KMS-11 (cell line): ENCODE data around the gene TOX3.

ENCODE experiments used
- H2AFZ ChIP-seq: fragments of 200-600 bp; sonication (generic); 2 replicates; pipeline ENCODE4 v1.6.1; 2016; ENCODE audit warnings: antibody characterized with exemption, mixed run types, low read depth
- H3K27ac ChIP-seq: fragments of 200-600 bp; sonication (generic); 2 replicates; pipeline ENCODE4 v1.6.1; 2016; ENCODE audit warnings: mild to moderate bottlenecking, mixed run types
- H3K27me3 ChIP-seq: fragments of 200-600 bp; sonication (generic); 2 replicates; pipeline ENCODE4 v1.6.1; 2017; ENCODE audit warnings: mild to moderate bottlenecking, low read depth, mixed run types, moderate library complexity; ENCODE audit not compliant: insufficient read depth
- H3K36me3 ChIP-seq: fragments of 200-600 bp; sonication (generic); 2 replicates; pipeline ENCODE4 v1.6.1; 2017; ENCODE audit warnings: mild to moderate bottlenecking, mixed run types; ENCODE audit not compliant: insufficient read depth
- H3K4me1 ChIP-seq: fragments of 200-600 bp; sonication (generic); 2 replicates; pipeline ENCODE4 v1.6.1; 2016; ENCODE audit warnings: mild to moderate bottlenecking, low read depth, mixed run types; ENCODE audit not compliant: poor library complexity, severe bottlenecking
- H3K4me2 ChIP-seq: fragments of 200-600 bp; sonication (generic); 2 replicates; pipeline ENCODE4 v1.7.0; 2016; ENCODE audit warnings: mild to moderate bottlenecking, mixed run types
- H3K4me3 ChIP-seq: fragments of 200-600 bp; sonication (generic); IDR thresholded peaks from 2 replicates; pipeline ENCODE4 v1.6.1; 2017; ENCODE audit warnings: low read depth, low read length, mixed read lengths; ENCODE audit not compliant: insufficient read depth
- H3K79me2 ChIP-seq: fragments of 200-600 bp; sonication (generic); 2 replicates; pipeline ENCODE4 v1.6.1; 2016; ENCODE audit warnings: low read depth, mixed run types; ENCODE audit not compliant: insufficient read depth
- H3K9ac ChIP-seq: fragments of 200-600 bp; sonication (generic); 2 replicates; pipeline ENCODE4 v1.6.1; 2016; ENCODE audit warnings: mild to moderate bottlenecking, mixed run types
- H4K20me1 ChIP-seq: fragments of 200-600 bp; sonication (generic); 2 replicates; pipeline ENCODE4 v1.6.1; 2016; ENCODE audit warnings: mild to moderate bottlenecking, mixed run types; ENCODE audit not compliant: insufficient read depth
- CTCF ChIP-seq: fragments of 200-600 bp; sonication (generic); conservative IDR thresholded peaks from 2 replicates; pipeline ENCODE4 v1.6.1; 2017; ENCODE audit warnings: low read depth, mild to moderate bottlenecking, antibody characterized with exemption, low read length, moderate library complexity, mixed read lengths

The TOX3 gene

DNA sequence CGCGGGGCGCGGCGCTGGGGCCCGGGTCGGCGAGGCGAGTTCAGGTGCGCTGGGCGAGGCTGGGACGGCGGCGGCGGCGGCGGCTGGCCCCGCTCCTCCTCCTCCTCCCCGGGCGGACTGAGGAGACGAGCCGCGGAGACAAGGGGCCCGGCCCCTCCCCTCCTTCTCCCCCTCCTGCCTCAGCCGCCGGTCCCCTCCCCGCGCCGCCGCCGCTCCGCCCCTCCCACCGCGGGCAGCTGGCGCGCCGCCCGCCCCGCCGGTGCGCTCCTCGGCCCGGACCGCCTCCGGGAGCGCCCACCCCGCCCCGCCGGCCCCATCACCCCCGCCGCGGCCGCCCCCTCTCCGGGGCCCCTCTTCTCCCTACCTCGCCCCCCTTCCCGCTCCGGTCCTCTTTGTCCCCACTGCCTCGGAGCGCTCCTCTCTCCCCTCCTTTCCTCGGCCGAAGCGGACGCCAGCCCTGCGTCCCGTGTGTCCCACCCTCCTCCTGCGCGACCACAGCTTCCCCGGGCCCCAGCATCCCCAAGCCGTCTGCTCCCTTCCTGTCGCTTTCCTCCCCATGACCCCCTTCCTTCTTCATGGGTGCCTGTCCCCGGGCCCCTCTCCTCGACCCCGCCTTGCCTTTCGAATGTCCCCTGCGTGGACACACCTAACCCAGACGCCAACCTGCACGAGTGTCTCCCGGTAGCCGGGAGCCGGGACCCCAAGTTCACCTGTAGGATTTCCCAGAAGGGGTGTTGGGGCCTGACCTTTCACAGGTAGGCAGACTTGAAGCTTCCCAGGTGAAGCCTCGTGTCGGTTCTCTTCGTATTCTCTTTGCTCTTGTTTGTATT lies at the start of gene TOX3:
Gene TOX3 (minus strand): TSS at position 140 of the 830 bp plus-strand sequence. CDS start 420 bp downstream, outside the sequence.
- Histone ChIP-seq H3K4me3 (no peak within 1 kb of the TSS), H3K36me3 (no peaks in the 10 kb centered on the region), H3K27me3 (no peaks in the 10 kb centered on the region), H3K9ac (no peak within 1 kb of the TSS), H3K27ac (no peak within 1 kb of the TSS), H4K20me1 (no peaks in the 10 kb centered on the region), H3K4me1 (no peaks in the 10 kb centered on the region), H3K79me2 (no peaks in the 10 kb centered on the region), H3K4me2 (no peak within 1 kb of the TSS; the same call in none of the 2 replicates), H2AFZ (no peak within 1 kb of the TSS; the same call in 1 of the 2 replicates)
- no peak for TF ChIP-seq CTCF

DNA sequence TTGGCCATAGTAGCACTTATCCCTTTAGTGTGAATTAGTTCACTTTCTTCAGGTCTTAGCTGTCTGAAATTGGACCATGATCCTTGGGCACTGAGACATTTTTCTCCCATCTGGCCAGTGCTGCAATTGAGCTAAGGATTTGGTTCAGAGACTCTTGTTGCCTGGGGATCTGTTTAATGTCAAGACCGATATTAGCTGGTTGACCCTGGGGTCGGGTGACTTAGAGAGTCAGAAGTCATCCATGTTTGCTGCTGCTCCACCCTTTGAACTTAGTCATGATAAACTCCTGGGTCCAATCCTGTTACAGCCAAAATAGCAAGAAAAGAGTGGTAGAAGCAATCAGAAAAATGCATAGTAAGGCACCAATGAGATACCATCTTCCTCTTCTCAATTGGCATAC lies 45.8 kb upstream of the TOX3 start:
- no peaks in the 10 kb centered on the region for H3K4me1 ChIP-seq
- H3K4me3 ChIP-seq = no peak overlapping the region
- no peak overlapping the region for H3K9ac ChIP-seq
- H3K79me2 ChIP-seq = no peaks in the 10 kb centered on the region
- H2AFZ ChIP-seq = no peak overlapping the region
- no peaks in the 10 kb centered on the region for H3K36me3 ChIP-seq
- TF ChIP-seq CTCF = no peak
- no peak overlapping the region for H3K27ac ChIP-seq
- H3K4me2 ChIP-seq = no peak overlapping the region
- no peaks in the 10 kb centered on the region for H4K20me1 ChIP-seq
- H3K27me3 ChIP-seq = no peaks in the 10 kb centered on the region

DNA sequence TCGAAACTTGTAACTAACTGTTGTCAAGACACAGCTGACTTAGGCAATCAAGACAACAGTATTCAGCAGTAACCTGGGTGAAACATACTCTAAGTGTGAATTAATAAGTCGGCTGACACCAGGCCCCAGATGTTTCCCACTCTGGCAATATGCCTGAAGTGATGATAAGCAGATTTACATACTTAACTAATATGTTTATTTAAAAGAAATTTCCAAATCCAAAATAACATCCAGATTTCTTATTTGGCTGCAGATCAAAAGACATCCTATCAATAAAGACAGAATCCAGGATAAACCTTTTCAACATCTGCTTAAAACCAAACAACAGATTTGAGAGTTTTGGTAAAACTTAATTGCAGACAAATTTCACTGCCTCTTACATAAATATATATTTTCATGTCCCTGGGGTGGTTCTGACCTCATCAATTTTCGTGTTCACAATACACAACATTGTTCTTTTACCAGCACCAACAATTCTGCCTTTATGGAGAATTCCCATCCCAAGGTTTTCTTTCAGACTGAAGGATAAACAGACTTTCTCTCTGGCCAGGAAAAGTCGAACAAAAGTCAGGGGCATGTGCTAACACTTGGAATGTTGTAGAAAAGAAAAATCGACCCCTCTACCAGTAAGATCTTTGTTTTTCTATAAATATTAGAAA lies 45.1 kb upstream of the TOX3 start:
- Histone ChIP-seq H3K4me3 (no peak overlapping the region), H4K20me1 (no peaks in the 10 kb centered on the region), H3K36me3 (no peaks in the 10 kb centered on the region), H3K79me2 (no peaks in the 10 kb centered on the region), H3K4me2 (no peak overlapping the region), H2AFZ (no peak overlapping the region), H3K9ac (no peak overlapping the region), H3K27ac (no peak overlapping the region), H3K4me1 (no peaks in the 10 kb centered on the region), H3K27me3 (no peaks in the 10 kb centered on the region)
- no peak for TF ChIP-seq CTCF

DNA sequence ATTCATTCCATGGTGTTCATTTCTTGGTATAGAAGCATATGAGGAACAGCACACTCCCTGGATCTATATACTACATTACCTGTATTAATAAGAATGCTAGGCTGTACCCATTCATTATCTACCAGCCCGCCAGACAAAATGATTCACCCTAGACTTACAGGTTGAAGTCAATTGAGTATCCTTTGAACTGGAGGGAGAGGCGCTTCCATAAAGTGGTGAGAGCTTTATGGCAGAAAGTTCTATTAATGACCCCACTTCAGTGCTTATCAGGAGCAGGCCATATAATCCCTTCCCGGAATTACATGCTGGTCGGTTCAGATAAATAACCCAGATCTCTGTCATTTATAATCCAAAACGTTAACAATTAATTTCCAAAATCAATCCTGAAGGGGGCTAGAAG lies 44.5 kb upstream of the TOX3 start:
- Histone ChIP-seq H3K27me3 (no peaks in the 10 kb centered on the region), H3K4me1 (no peaks in the 10 kb centered on the region), H4K20me1 (no peaks in the 10 kb centered on the region), H3K36me3 (no peaks in the 10 kb centered on the region), H3K9ac (no peak overlapping the region), H3K79me2 (no peaks in the 10 kb centered on the region), H3K27ac (no peak overlapping the region), H3K4me3 (no peak overlapping the region), H2AFZ (no peak overlapping the region), H3K4me2 (no peak overlapping the region)
- TF ChIP-seq CTCF = no peak
